Amygdala (tissue), 56 donors: ENCODE measurements around the gene PLCD4.

Experiments used
- DNase-seq, 56 donors: peaks; one replicate each; lab custom pipeline; 2025; lab: John Stamatoyannopoulos, UW

The PLCD4 gene

DNA sequence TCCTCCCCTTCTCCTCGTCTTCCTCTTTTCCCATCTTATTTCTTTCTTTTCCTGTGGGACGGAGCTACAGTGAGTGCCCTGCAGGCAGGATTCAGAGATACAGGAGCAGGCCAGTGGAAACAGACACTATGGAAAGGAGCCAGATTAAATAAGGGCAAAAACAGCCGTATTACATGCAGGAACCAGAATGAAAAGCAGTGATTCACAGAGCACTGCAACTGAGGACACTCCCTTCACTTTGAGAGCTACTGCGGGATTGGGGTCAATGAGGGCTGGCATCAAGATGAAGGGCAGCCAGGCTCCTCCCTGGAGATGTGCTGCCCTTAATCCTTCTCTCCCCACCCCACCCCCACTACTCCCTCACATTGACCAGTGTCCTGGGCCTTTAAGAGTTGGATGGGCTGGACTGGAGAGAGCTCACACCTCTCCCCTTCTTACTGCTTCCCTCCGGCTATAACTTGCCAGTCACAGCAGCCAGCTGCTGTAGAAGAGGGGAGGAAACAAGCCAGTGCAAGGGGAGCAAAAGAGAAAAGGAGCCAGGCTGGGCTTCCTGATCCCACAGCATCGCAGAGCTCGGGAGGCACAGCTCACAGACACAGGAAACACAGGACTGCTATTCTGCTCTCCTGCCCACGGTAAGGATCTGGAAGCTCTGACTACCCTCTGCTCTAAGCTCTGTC lies at the start of gene PLCD4:
Gene PLCD4 (plus strand): TSS at position 464 of the 680 bp plus-strand sequence. CDS start 7,841 bp downstream, outside the sequence.
- DNase-seq, result peak in 1 of 56 donors; percentile 6

- no peak for DNase-seq
These were observed 49.8 kb upstream of the PLCD4 start for GRCh38 chr2:218557941-218558340.

DNA sequence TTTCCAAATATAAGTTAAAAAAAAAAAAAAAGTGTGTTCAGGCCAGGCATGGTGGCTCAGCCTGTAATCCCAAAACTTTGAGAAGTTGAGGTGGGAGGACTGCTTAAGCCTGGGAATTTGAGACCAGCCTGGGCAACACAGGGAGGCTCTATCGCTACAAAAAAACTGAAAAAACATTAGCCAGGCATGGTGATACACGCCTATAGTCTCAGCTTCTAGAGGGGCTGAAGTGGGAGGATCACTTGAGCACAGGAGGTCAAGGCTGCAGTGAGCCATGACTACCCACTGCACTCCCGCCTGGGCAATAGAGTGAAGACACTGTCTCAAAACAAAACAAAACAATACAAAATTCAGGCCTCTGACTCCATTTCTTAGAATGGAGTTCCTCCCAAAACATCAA lies 48.7 kb upstream of the PLCD4 start:
- no peak for DNase-seq

DNA sequence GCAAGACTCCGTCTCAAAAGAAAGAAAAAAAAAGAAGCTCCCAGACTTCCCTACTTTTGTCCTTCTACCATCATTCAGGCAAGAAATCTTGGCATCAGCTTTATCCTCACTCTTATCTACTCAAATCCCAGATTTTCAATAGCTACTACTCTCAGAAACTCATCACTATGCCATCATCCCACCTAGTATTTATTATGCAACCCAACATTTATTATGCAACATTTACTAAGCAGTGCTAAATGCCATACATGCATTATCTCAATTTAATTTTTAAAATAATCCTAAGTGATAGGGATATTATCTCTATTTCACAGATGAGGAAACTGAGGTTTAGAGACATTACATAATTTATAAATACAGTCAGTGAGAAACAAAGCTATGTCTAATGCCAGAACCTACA lies 43.6 kb upstream of the PLCD4 start:
- no peak for DNase-seq

- no peak for DNase-seq
These were observed 41.4 kb upstream of the PLCD4 start for GRCh38 chr2:218566296-218566695.

DNA sequence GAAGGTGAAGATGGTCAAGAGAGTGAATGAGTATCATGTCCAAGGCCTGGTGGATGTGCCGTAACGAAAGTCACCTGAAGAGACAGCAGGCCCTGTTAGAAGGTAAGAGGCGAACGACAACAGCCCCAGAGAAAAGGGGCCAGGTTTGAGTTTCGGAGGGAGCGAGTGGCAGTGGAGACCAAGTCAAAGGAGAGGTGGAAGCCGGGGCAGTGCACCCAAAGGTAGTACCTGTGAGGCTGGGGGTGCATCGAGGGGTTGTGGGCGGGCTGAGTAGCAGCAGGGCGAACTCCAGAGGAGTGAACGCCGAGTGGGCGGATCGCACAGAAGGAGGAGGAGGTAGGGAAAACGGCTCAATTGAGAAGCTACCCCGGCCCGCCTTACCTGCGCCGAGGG lies 39.9 kb upstream of the PLCD4 start:
- DNase-seq, result peak in 7 of 56 donors; percentile 48 to 88 (median 67)

DNA sequence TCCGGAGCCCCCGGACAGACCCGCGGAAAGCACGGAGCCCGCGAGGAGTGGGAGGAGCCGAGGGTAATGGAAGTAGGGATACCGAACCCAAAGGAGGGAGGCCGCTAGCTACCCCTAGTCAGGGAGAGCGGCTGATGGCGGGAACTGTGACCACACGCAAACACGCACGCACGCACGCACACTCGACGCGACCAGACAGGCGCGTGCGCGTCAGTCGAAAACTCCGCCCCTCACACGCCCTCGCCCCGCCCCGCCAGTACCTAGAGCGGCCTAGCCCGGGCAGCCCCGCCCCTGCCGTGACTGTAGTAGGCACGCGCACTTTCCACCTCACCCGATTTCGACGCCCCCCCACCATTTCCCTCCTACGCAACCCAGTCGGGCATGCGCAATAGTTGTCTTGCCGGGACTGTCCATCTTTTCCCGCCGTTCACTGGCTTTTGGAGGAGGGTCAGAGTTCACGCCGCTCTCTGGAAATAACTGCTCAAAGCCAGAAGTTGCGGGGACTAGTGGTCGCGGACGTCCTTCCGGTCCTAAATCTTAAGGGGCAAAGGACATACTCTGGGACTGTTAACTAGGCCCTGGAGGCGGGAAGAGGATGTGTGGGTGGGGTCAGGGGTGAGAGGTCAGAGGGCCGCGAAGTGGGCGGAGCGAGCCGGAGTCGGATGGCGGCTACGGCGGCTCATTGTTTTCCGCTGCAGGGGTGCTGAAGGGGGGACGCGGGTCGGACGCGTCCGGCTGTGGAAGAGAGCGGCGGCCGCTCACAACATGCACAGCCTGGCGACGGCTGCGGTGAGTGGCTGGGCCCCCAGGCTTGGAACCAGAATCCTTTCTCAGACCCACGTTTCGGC lies 39.3 kb upstream of the PLCD4 start, which contains the start of the genes CNOT9 and USP37:
Gene CNOT9 (plus strand): TSS at position 650 of the 848 bp plus-strand sequence. CDS start 116 bp downstream, at position 766.
Gene USP37 (minus strand): TSS at position 162 of the 848 bp plus-strand sequence. CDS start 9,698 bp downstream, outside the sequence.
- peak; percentile 85 to 99 (median 97) for DNase-seq

DNA sequence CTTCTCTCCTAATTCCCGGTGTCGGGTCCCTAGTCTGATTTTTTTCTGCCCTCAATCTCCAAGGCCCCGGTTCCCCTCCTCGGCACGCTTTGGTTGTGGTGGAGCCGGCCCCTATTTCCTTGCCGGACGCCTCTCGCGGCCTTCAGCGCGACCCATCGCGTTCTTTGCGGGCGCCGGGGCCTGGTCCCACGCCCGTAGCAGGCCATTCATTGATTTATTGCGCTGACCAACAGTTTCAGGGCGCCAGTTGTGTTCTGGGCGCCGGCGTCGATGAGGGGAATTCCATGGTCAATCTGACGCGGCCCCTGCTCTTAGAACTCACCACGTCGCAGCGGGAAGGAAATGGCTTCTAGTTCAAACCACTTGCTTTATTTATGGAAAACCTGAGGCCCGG lies 38.7 kb upstream of the PLCD4 start:
- peak in 16 of 56 donors; percentile 34 to 68 (median 46) for DNase-seq

DNA sequence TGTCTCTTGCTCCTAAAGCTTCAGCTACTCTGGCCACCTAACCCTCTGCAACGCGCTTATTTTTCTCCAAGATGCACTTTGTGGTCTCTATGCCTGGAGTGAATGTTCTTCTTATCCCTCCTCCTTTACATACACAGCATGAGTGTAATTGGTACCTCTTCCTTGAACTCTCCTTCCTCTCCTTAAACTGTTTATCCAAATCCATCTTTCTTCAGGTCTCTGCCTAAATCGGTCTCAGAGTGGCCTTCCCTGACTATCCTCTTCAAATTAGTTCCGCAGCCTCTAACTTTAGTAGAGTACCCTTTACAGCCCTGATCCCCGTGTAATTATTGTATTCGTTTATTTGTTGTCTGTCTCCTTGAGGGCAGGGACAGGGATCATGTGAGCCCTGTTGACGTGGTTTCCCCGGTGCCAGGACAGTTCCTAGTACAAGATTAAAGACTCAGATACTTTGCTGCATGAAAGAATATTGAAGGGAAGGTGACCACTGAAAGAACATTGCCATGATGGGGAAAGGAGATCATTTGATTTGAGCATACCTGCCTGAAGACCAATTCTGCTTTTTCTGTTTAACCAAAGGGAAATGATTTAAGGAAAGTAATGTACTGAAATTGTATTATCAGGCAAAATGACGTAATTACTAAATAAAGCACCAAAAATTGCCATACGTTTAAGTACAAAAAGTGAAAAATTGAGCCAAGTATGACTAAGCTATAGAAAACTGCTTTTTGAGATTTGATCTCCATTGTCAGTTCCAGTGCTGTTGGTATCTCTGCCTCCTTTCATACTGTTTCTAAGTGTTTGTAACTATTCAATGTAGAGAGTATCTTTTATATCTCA lies 37.8 kb upstream of the PLCD4 start:
- peak in 1 of 56 donors; percentile 3 for DNase-seq

DNA sequence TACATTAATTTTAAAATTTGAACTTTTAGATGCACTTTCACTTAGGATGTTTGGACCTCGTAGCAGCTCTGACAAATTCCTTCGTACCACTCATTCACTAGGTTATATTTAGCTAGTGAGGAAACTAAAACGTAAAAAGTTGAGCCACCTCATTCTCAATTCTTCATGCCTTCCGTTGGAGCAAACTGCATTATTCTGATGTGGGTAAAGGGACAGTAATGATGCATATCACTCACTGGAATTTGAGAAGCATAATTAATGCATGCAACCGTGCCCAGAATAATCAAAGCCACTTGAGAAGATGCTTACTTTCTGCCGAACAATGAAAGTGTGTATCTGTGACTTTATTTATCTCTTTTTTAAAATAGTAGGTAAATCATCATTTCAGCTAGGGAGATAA lies 36.8 kb upstream of the PLCD4 start:
- no peak for DNase-seq

DNA sequence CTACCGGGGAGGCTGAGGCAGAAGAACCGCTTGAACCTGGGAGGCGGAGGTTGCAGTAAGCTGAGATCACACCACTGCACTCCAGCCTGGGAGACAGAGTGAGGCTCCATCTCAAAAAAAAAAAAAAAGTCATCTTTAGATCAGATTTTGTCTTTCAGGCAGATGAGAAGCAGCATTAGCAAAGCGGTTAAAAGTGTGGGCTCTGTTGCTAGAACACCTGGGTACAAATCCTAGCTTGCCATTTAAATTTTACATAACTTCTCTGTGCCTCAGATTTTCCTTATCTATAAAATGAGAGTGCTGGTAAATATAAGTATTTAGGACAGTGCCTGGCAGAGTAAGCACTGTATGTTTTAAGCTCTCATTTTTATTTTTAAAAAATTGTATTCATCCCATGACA lies 30.8 kb upstream of the PLCD4 start:
- DNase-seq, result no peak

GRCh38 chr2:218577482-218578220 lies 30.0 kb upstream of the PLCD4 start:
- no peak for DNase-seq

DNA sequence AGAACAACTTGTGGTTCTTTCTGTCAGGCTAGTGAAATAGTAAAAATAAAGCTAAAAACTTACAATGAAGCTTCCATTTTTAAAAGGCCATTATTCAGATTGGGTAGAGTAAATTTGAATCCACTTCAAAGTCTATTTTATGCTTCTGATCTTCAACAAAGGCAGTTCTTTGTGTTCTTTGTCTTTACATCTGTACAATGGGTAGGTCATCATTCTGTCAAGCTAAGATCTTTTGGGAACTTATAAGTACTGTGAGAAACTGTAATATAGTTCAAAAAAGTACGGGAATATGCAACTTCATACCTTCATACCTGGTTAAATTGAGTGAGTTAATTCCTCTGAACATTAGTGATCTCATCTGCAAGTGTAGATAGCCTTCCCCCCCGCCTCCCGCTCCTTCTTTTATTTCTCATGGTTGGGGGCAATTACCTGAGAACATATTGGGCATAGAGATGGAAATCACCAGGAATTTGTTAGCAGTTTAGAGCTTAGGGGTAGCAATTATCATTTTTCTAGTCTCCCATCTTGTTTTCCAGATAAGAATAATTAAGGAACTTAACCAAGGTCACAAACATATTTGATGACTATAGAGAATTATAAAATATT lies 29.3 kb upstream of the PLCD4 start:
- no peak for DNase-seq

- DNase-seq, result no peak
These were observed 25.6 kb upstream of the PLCD4 start for GRCh38 chr2:218582076-218582475.

DNA sequence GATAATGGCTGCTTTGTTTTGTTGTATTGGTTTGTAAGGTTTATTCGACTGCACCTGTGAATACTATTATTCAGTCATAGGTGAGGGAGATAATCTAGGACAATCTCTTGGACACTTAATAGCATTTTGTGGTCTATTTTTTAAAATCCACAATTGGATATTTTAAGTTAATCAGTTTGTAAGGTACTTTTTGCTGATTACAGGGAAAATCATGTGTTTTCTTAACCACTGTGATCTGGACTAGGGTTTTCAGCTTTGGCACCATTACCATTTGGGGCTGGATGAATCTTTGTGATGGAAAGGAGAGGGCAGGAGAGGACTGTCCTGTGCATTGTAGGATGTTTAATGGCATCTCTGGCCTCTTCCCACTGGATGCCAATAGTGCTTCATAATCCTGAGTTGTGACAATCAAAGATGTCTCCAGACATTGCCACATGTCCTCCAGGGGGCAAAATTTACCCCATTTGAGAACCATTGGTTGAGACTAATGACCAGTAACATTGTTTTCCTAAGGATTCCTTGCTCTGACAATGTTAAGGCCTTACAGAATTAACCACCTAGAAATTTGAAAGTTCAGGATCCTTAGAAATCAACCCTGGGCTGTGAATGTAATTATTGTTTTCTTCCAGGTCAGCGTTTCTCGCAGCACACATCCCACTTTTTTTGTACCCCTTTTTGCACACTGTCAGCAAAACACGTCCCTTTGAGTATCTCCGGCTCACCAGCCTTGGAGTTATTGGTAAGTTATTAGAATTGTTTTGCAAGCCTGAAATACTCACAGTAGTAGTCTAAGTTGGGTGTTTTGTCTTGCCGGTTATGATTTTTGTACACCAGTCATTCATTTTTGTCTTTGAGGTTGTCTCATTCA lies 23.5 kb upstream of the PLCD4 start:
- no peak for DNase-seq

DNA sequence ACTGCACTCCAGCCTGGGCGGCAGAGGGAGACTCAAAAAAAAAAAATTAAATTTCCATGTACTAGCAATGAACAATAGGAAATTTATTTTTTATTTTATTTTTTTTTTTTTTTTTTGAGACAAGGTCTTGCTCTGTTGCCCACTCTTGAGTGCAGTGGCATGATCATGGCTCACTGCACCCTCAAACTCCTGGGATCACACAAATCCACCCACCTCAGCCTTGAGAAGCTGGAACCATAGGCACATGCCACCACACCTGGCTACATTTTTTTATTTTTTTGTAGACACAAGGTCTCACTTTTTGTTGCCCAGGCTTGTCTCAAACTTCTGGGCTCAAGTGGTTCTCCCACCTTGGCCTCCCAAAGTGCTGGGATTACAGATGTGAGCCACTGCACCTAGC lies 22.2 kb upstream of the PLCD4 start:
- no peak for DNase-seq

DNA sequence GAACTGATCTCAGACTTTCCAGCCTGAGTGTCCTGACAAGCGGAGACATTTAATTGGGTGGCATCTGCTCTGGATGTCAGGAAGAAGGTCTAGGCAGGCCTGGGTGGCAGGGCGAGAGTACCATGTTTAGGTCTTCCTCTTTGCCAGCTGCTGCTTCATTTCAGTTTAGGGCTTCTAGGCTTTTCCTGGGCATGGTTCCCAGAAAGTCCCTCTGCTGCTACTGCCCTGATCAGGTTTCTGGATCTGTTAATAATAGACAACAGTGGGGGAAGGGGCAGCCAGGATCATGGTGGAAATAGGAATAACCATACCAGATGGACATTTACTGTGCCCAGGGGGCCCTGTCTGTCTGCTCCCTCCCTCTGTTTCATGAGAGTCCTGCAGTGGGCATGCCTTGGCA lies 2.3 kb upstream of the PLCD4 start:
- peak in 4 of 56 donors; percentile 2 to 16 (median 13) for DNase-seq

GRCh38 chr2:218615868-218616315 lies 8.2 kb downstream of the PLCD4 start:
- DNase-seq, result no peak
